Adrenal gland (tissue), 5 donors: ENCODE data around the gene PTGS2.

Source experiments
- CTCF ChIP-seq, 6 experiments: fragments of 450-650 bp in 4 of 6; fragments of 200-600 bp in 2 of 6; sonication (generic) in 1 of 6; IDR thresholded peaks; 1 replicate in 5 of 6; 2 replicates in 1 of 6; pipeline versions ENCODE4 v1.5.1 to v1.8.0; 2016 to 2021; ENCODE audit warnings: antibody characterized with exemption in 6 of 6, mild to moderate bottlenecking in 2 of 6, moderate library complexity in 1 of 6
- POLR2A ChIP-seq, 2 donors: fragments of 450-650 bp; IDR thresholded peaks; one replicate each; pipeline ENCODE4 v1.6.1; 2017; ENCODE audit warnings: antibody characterized with exemption in 2 of 2, mild to moderate bottlenecking in 2 of 2, moderate library complexity in 1 of 2
- donor health status: DM: no; HTN: no; CAD: no.

DNA sequence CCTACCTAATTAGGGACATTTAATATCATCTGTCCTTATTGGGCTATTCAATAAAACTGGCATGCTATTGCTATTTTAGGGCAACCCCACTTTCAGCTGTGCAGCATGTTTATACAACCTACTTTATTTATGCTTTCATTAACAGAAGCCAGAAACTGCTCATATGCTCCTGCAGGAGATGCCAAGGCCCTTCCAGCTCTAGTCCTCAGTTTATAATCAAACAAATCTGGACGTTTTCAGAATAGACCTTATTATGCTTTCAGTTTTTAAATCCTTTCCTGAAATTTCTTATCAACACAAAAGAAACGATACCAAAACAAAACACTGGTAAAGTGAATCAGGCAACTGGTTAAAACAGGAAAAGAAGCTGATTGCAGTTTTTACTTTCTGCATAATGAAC lies 53.2 kb downstream of the PTGS2 start:
- TF ChIP-seq CTCF (IDR thresholded peaks at IDR 0.05) (no peak), POLR2A (IDR thresholded peaks at IDR 0.05) (no peak)
